GM12878 (cell line): ENCODE measurements around the gene SEC22C. TPM values are rescaled to one million over a fixed set of nuclear protein-coding genes. Genes with fewer than 3 reads are reported as not detected.

ENCODE experiments used
- CEBPZ ChIP-seq: fragments of 150-350 bp; IDR thresholded peaks from 2 replicates; pipeline ENCODE4 v1.6.1; 2016; ENCODE audit warnings: low read depth, low read length
- CREM ChIP-seq: IDR thresholded peaks from 2 replicates; pipeline ENCODE4 v1.6.1; 2014; ENCODE audit warnings: antibody characterized with exemption, low read depth
- FOS ChIP-seq: IDR thresholded peaks from 3 replicates; pipeline ENCODE4 v1.6.1; 2011; ENCODE audit warnings: borderline replicate concordance; ENCODE audit not compliant: insufficient read length; ENCODE audit errors: extremely low read depth
- IRF4 ChIP-seq: IDR thresholded peaks from 2 replicates; pipeline ENCODE4 v1.6.1; 2011; ENCODE audit warnings: low read depth, low read length
- IRF5 ChIP-seq: fragments of 450-650 bp; IDR thresholded peaks from 2 replicates; pipeline ENCODE4 v1.6.1; 2017; ENCODE audit warnings: borderline replicate concordance
- MEF2A ChIP-seq: IDR thresholded peaks from 2 replicates; pipeline ENCODE4 v1.6.1; 2011; ENCODE audit warnings: low read depth, mild to moderate bottlenecking, low read length, moderate library complexity; ENCODE audit not compliant: insufficient read depth
- NFIC ChIP-seq: IDR thresholded peaks from 2 replicates; pipeline ENCODE4 v1.6.1; 2012; ENCODE audit warnings: low read depth, mild to moderate bottlenecking, inconsistent platforms, low read length, moderate library complexity
- NR2C2 ChIP-seq: IDR thresholded peaks from 2 replicates; pipeline ENCODE4 v1.6.1; 2011; ENCODE audit warnings: borderline replicate concordance, low read depth; ENCODE audit not compliant: control insufficient read depth, insufficient read length
- PBX3 ChIP-seq: IDR thresholded peaks from 2 replicates; pipeline ENCODE4 v1.6.1; 2011; ENCODE audit warnings: mild to moderate bottlenecking, low read depth, low read length, moderate library complexity; ENCODE audit not compliant: insufficient replicate concordance
- RUNX3 ChIP-seq: IDR thresholded peaks from 2 replicates; pipeline ENCODE4 v1.6.1; 2012; ENCODE audit warnings: low read length, inconsistent platforms
- SMAD1 ChIP-seq: fragments of 450-650 bp; IDR thresholded peaks from 2 replicates; pipeline ENCODE4 v1.6.1; 2018; ENCODE audit warnings: mild to moderate bottlenecking, low read depth; ENCODE audit not compliant: partially characterized antibody
- STAT3 ChIP-seq: IDR thresholded peaks from 2 replicates; pipeline ENCODE4 v1.6.1; 2011; ENCODE audit warnings: low read depth, low read length, improper control_type of control experiment
- SUPT20H ChIP-seq: IDR thresholded peaks from 2 replicates; pipeline ENCODE4 v1.6.1; 2011; ENCODE audit warnings: low read depth, mild to moderate bottlenecking, low read length, moderate library complexity, borderline replicate concordance; ENCODE audit not compliant: control insufficient read depth
- YY1 ChIP-seq: IDR thresholded peaks from 2 replicates; pipeline ENCODE4 v1.6.1; 2011; ENCODE audit warnings: low read depth, mild to moderate bottlenecking, low read length
- ZBTB33 ChIP-seq: fragments of 450-650 bp; IDR thresholded peaks from 2 replicates; pipeline ENCODE4 v1.6.1; 2017; ENCODE audit warnings: mild to moderate bottlenecking
- ZNF207 ChIP-seq: fragments of 450-650 bp; IDR thresholded peaks from 2 replicates; pipeline ENCODE4 v1.6.1; 2014; ENCODE audit warnings: antibody characterized with exemption, mild to moderate bottlenecking, borderline replicate concordance
- ZNF622 ChIP-seq: fragments of 450-650 bp; IDR thresholded peaks from 2 replicates; pipeline ENCODE4 v1.6.1; 2017; ENCODE audit warnings: mild to moderate bottlenecking, inconsistent platforms
- polyA plus RNA-seq, 11 experiments: library from polyadenylated mRNA; depleted of rRNA in 4 of 11; unstranded in 6 of 11; stranded (reverse) in 5 of 11; fragments of >200 nt; fragmentation: Nextera tagmentation in 4 of 11; fragmentation: Illumina TruSeq in 1 of 11; extraction: Ambion mirVana in 4 of 11; extraction: Trizol in 1 of 11; gene quantifications; 1 replicate in 1 of 11; 2 replicates in 10 of 11; pipeline versions ENCODE4 v1.2.1 to v1.2.3, GENCODE V29; 2011 to 2016; ENCODE audit warnings: inconsistent platforms in 2 of 11, missing spikeins in 2 of 11, low read depth in 1 of 11
- total RNA-seq, 4 experiments: library from RNA; depleted of rRNA in 3 of 4; stranded (reverse); fragments of >200 nt in 3 of 4; fragmentation: Illumina TruSeq in 1 of 4; extraction: Trizol in 1 of 4; gene quantifications; 2 replicates each; pipeline versions ENCODE4 v1.2.1 to v1.2.3, GENCODE V29; 2013 to 2021

SEC22C gene
- total and polyA plus RNA-seq, 10 of the 15 experiments (the other 5 are each of a cell fraction or from before 2014, with no cell fraction given) = 15.6 to 47.0 (median 39.1) TPM

- TF ChIP-seq CEBPZ (no peak), NFIC (no peak), RUNX3 (peak; percentile 72), ZNF207 (peak; percentile 78; the same call in 1 of the 2 replicates), SUPT20H (no peak), IRF4 (peak; percentile 37; the same call in 1 of the 2 replicates), YY1 (peak; percentile 36; the same call in 1 of the 2 replicates), STAT3 (no peak), MEF2A (peak; percentile 65; the same call in 1 of the 2 replicates), PBX3 (no peak), FOS (no peak), CREM (0 out of 2 replicates have a peak, but pooled peaks have one; percentile 49), SMAD1 (no peak), ZBTB33 (no peak), ZNF622 (no peak), IRF5 (peak; percentile 82), NR2C2 (no peak)
Observed at GRCh38 chr3:42600111-42600957, 18.6 kb upstream of the SEC22C start, which contains the start of gene NKTR (continued).
